GM19395 (cell line): ENCODE measurements around the gene ATP23.

Source experiments
- ATAC-seq: cut with Tn5 transposase; IDR thresholded peaks from one replicate; pipeline ENCODE4 v1.9.1; 2021; ENCODE audit warnings: mild to moderate bottlenecking, moderate library complexity; ENCODE audit not compliant: unreplicated experiment

ATP23 gene

GRCh38 chr12:57941165-57941894 lies at the start of gene ATP23:
TSS of gene ATP23 (plus strand) at chr12:57941567. CDS start at chr12:57941702, 135 bp downstream.
- peak; percentile 84 for ATAC-seq

- ATAC-seq, result no peak
Observed at GRCh38 chr12:57892232-57892972, 49.0 kb upstream of the ATP23 start.

- no peak for ATAC-seq
Observed at GRCh38 chr12:57893431-57894353, 47.7 kb upstream of the ATP23 start.

- ATAC-seq, result no peak
Observed at GRCh38 chr12:57894399-57895292, 46.7 kb upstream of the ATP23 start.

- ATAC-seq, result no peak
Observed at GRCh38 chr12:57895389-57896114, 45.8 kb upstream of the ATP23 start.

GRCh38 chr12:57896115-57896433 lies 45.3 kb upstream of the ATP23 start:
- ATAC-seq, result no peak

- no peak for ATAC-seq
Observed at GRCh38 chr12:57896434-57897201, 44.7 kb upstream of the ATP23 start.

- no peak for ATAC-seq
Observed at GRCh38 chr12:57897286-57897974, 43.9 kb upstream of the ATP23 start.

- ATAC-seq, result peak; percentile 31
Observed at GRCh38 chr12:57898308-57898970, 42.9 kb upstream of the ATP23 start.

- peak; percentile 90 for ATAC-seq
Observed at GRCh38 chr12:57899010-57899662, 42.2 kb upstream of the ATP23 start.

- no peak for ATAC-seq
Observed at GRCh38 chr12:57902478-57902969, 38.8 kb upstream of the ATP23 start.

GRCh38 chr12:57904426-57904825 lies 36.9 kb upstream of the ATP23 start:
- no peak for ATAC-seq

GRCh38 chr12:57904848-57905811 lies 36.2 kb upstream of the ATP23 start:
- ATAC-seq, result peak; percentile 96

- ATAC-seq, result no peak
Observed at GRCh38 chr12:57905812-57906475, 35.4 kb upstream of the ATP23 start.

GRCh38 chr12:57906821-57907220 lies 34.5 kb upstream of the ATP23 start:
- no peak for ATAC-seq
